ENCODE data around the gene SYNDIG1L. TPM values are rescaled to one million over a fixed set of nuclear protein-coding genes. Genes with fewer than 3 reads are reported as not detected.
"Not testable (repeated sequence)": the region's sequence is repeated elsewhere in the genome, so short reads cannot be mapped to it uniquely, and the experiment has no call there.

The SYNDIG1L gene
- total and polyA plus RNA-seq, 5 donors from 2014 or later, result not detected

DNA sequence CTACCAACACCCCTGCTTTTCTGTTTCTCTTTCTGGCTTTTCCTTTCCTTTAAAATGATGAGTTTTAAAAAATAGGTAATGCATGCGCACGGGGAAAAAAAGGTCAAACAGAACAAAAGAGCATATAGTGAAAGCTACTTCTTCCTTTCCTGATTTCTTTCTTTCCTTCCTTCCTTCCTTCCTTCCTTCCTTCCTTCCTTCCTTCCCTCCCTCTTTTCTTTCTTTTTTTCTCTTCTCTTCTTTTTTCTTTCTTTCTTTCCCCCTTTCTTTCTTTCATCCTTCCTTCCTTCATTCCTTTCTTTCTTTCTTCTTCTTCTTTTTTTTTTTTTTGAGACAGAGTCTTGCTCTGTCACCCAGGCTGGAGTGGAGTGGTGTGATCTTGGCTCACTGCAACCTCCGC is 35.5 kb downstream of the SYNDIG1L start:
- H3K27ac ChIP-seq (ENCODE audit: insufficient read depth, low read length, poor library complexity, severe bottlenecking); H3K4me3 ChIP-seq (ENCODE audit: low read depth, low read length); H3K9me3 Mint-ChIP-seq; H3K36me3 Mint-ChIP-seq; H3K4me1 ChIP-seq (ENCODE audit: control insufficient read depth, insufficient read depth, low read length, poor library complexity, severe bottlenecking); H3K9me3 ChIP-seq (ENCODE audit: control insufficient read depth in 2 of 2, low read length in 2 of 2); H3K27me3 ChIP-seq (ENCODE audit: control insufficient read depth, insufficient read depth, low read length); H3K36me3 ChIP-seq (ENCODE audit: control insufficient read depth, insufficient read depth, low read length); H3K4me1 Mint-ChIP-seq; DNase-seq; ATAC-seq (ENCODE audit: low read depth in 2 of 2); H3K4me3 Mint-ChIP-seq: not testable (repeated sequence)
- peaks cover 16% of the 10 kb centered on the region for H3K27me3 Mint-ChIP-seq
- peak overlapping the region in 1 of 3 donors; percentile 80 for H3K27ac Mint-ChIP-seq

- peaks cover 16% of the 10 kb centered on the region for H3K27me3 Mint-ChIP-seq
- peak overlapping the region in 1 of 3 donors; percentile 80 for H3K27ac Mint-ChIP-seq
- no peak overlapping the region for H3K27ac ChIP-seq (ENCODE audit: insufficient read depth, low read length, poor library complexity, severe bottlenecking)
- H3K4me3 ChIP-seq (ENCODE audit: low read depth, low read length), result no peak overlapping the region
- H3K4me1 ChIP-seq (ENCODE audit: control insufficient read depth, insufficient read depth, low read length, poor library complexity, severe bottlenecking), result no peaks in the 10 kb centered on the region
- no peaks in the 10 kb centered on the region for H3K36me3 Mint-ChIP-seq
- H3K4me1 Mint-ChIP-seq, result no peaks in the 10 kb centered on the region
- H3K9me3 Mint-ChIP-seq, result peaks cover 0 to 3% (median 0%) of the 10 kb centered on the region in 7 donors
- ATAC-seq (ENCODE audit: low read depth in 2 of 2), result no peak
- H3K36me3 ChIP-seq (ENCODE audit: control insufficient read depth, insufficient read depth, low read length), result no peaks in the 10 kb centered on the region
- no peaks in the 10 kb centered on the region for H3K9me3 ChIP-seq (ENCODE audit: control insufficient read depth in 2 of 2, low read length in 2 of 2)
- DNase-seq, result no peak
- peaks cover 2% of the 10 kb centered on the region for H3K27me3 ChIP-seq (ENCODE audit: control insufficient read depth, insufficient read depth, low read length)
- no peak overlapping the region for H3K4me3 Mint-ChIP-seq
Observed at GRCh38 chr14:74389980-74390379, 36.0 kb downstream of the SYNDIG1L start.

DNA sequence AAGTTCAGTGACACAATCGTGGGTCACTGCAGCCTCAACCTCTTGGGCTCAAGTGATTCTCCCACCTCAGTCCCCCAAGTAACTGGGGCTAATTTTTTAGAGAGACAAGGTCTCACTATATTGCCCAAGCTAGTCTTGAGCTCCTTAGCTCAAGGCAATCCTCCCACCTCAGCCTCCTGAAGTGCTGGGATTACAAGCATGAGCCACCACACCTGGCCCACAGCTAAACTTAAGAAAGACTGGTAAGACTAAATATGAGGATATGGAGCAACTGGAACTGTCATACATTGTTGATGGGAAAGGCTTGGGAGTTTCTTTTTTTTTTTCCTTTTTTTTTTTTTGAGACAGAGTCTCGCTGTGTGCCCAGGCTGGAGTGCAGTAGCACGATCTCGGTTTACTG is 43.8 kb downstream of the SYNDIG1L start:
- H3K9me3 Mint-ChIP-seq, result peaks cover 0 to 2% (median 0%) of the 10 kb centered on the region in 7 donors
- H3K27me3 Mint-ChIP-seq, result peaks cover 10% of the 10 kb centered on the region
- no peak for DNase-seq
- Histone ChIP-seq H3K36me3 (ENCODE audit: control insufficient read depth, insufficient read depth, low read length) (no peaks in the 10 kb centered on the region), H3K9me3 (ENCODE audit: control insufficient read depth in 2 of 2, low read length in 2 of 2) (no peaks in the 10 kb centered on the region), H3K4me1 (ENCODE audit: control insufficient read depth, insufficient read depth, low read length, poor library complexity, severe bottlenecking) (no peaks in the 10 kb centered on the region), H3K27me3 (ENCODE audit: control insufficient read depth, insufficient read depth, low read length) (peaks cover 2% of the 10 kb centered on the region), H3K27ac (ENCODE audit: insufficient read depth, low read length, poor library complexity, severe bottlenecking) (no peak overlapping the region), H3K4me3 (ENCODE audit: low read depth, low read length) (no peak overlapping the region)
- no peaks in the 10 kb centered on the region for H3K4me1 Mint-ChIP-seq
- ATAC-seq (ENCODE audit: low read depth in 2 of 2), result no peak
- no peaks in the 10 kb centered on the region for H3K36me3 Mint-ChIP-seq
- no peak overlapping the region for H3K4me3 Mint-ChIP-seq
- no peak overlapping the region for H3K27ac Mint-ChIP-seq

DNA sequence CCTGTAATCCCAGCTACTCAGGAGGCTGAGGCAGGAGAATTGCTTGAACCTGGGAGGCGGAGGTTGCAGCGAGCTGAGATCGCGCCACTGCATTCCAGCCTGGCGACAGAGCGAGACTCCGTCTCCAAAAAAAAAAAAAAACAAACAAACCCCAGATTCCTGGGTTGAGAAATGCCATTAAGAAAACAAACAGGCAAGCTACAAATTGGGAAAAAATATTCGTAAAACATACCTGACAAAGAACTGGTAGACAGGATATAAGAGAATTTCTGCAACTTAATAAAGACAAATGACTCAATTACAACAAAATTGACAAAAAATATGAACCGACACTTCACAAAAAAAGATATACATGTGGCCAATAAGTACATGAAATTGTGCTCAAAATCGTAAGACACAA is 44.4 kb downstream of the SYNDIG1L start:
- H3K27me3 ChIP-seq (ENCODE audit: control insufficient read depth, insufficient read depth, low read length); H3K4me1 Mint-ChIP-seq; H3K27ac Mint-ChIP-seq; H3K4me1 ChIP-seq (ENCODE audit: control insufficient read depth, insufficient read depth, low read length, poor library complexity, severe bottlenecking); H3K4me3 Mint-ChIP-seq; DNase-seq; H3K27me3 Mint-ChIP-seq; H3K27ac ChIP-seq (ENCODE audit: insufficient read depth, low read length, poor library complexity, severe bottlenecking); H3K4me3 ChIP-seq (ENCODE audit: low read depth, low read length); H3K9me3 ChIP-seq (ENCODE audit: control insufficient read depth in 2 of 2, low read length in 2 of 2); H3K36me3 ChIP-seq (ENCODE audit: control insufficient read depth, insufficient read depth, low read length); H3K36me3 Mint-ChIP-seq; ATAC-seq (ENCODE audit: low read depth in 2 of 2); H3K9me3 Mint-ChIP-seq: not testable (repeated sequence)

DNA sequence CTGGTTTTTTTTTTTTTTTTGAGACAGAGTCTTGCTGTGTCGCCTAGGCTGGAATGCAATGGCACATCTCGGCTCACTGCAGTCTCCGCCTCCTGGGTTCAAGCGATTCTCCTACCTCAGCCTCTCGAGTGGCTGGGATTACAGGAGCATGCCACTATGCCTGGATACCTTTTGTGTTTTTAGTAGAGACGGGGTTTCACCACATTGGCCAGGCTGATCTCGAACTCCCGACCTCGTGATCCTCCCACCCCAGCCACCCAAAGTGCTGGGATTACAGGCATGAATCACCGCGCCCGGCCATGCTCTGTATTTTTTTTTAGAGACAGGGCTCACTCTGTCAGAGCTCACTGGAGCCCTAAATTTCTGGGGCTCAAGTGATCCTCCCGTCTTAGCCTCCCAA is 45.2 kb downstream of the SYNDIG1L start:
- Mint-ChIP-seq H3K27ac (no peak overlapping the region), H3K9me3 (no peaks in the 10 kb centered on the region), H3K4me1 (no peaks in the 10 kb centered on the region), H3K27me3 (peaks cover 10% of the 10 kb centered on the region), H3K4me3 (no peak overlapping the region), H3K36me3 (no peaks in the 10 kb centered on the region)
- no peaks in the 10 kb centered on the region for H3K4me1 ChIP-seq (ENCODE audit: control insufficient read depth, insufficient read depth, low read length, poor library complexity, severe bottlenecking)
- no peaks in the 10 kb centered on the region for H3K36me3 ChIP-seq (ENCODE audit: control insufficient read depth, insufficient read depth, low read length)
- H3K27ac ChIP-seq (ENCODE audit: insufficient read depth, low read length, poor library complexity, severe bottlenecking), result no peak overlapping the region
- H3K9me3 ChIP-seq (ENCODE audit: control insufficient read depth in 2 of 2, low read length in 2 of 2), result no peaks in the 10 kb centered on the region
- H3K4me3 ChIP-seq (ENCODE audit: low read depth, low read length), result no peak overlapping the region
- no peak for ATAC-seq (ENCODE audit: low read depth in 2 of 2)
- no peak for DNase-seq
- no peaks in the 10 kb centered on the region for H3K27me3 ChIP-seq (ENCODE audit: control insufficient read depth, insufficient read depth, low read length)

GRCh38 chr14:74380172-74380571 is 45.8 kb downstream of the SYNDIG1L start:
- no peak for ATAC-seq (ENCODE audit: low read depth in 2 of 2)

GRCh38 chr14:74377976-74378690 is 47.9 kb downstream of the SYNDIG1L start:
- Histone ChIP-seq H3K4me3 (ENCODE audit: low read depth, low read length) (no peak overlapping the region), H3K4me1 (ENCODE audit: control insufficient read depth, insufficient read depth, low read length, poor library complexity, severe bottlenecking) (no peaks in the 10 kb centered on the region), H3K9me3 (ENCODE audit: control insufficient read depth in 2 of 2, low read length in 2 of 2) (no peaks in the 10 kb centered on the region), H3K27ac (ENCODE audit: insufficient read depth, low read length, poor library complexity, severe bottlenecking) (no peak overlapping the region), H3K36me3 (ENCODE audit: control insufficient read depth, insufficient read depth, low read length) (no peaks in the 10 kb centered on the region), H3K27me3 (ENCODE audit: control insufficient read depth, insufficient read depth, low read length) (no peaks in the 10 kb centered on the region)
- Mint-ChIP-seq H3K27me3 (peaks cover 12% of the 10 kb centered on the region), H3K27ac (no peak overlapping the region), H3K9me3 (no peaks in the 10 kb centered on the region), H3K36me3 (no peaks in the 10 kb centered on the region), H3K4me1 (no peaks in the 10 kb centered on the region), H3K4me3 (no peak overlapping the region)
- no peak for ATAC-seq (ENCODE audit: low read depth in 2 of 2)
- DNase-seq, result no peak

More at GRCh38 chr14:74380172-74380571, 45.8 kb downstream of the SYNDIG1L start:
- H3K27me3 Mint-ChIP-seq, result peaks cover 10% of the 10 kb centered on the region
- H3K36me3 Mint-ChIP-seq, result no peaks in the 10 kb centered on the region
- no peaks in the 10 kb centered on the region for H3K9me3 Mint-ChIP-seq
- H3K4me3 ChIP-seq (ENCODE audit: low read depth, low read length), result no peak overlapping the region
- H3K4me1 Mint-ChIP-seq, result no peaks in the 10 kb centered on the region
- no peak overlapping the region for H3K27ac Mint-ChIP-seq
- H3K4me1 ChIP-seq (ENCODE audit: control insufficient read depth, insufficient read depth, low read length, poor library complexity, severe bottlenecking), result no peaks in the 10 kb centered on the region
- no peaks in the 10 kb centered on the region for H3K36me3 ChIP-seq (ENCODE audit: control insufficient read depth, insufficient read depth, low read length)
- no peaks in the 10 kb centered on the region for H3K9me3 ChIP-seq (ENCODE audit: control insufficient read depth in 2 of 2, low read length in 2 of 2)
- H3K4me3 Mint-ChIP-seq, result no peak overlapping the region
- no peak overlapping the region for H3K27ac ChIP-seq (ENCODE audit: insufficient read depth, low read length, poor library complexity, severe bottlenecking)
- H3K27me3 ChIP-seq (ENCODE audit: control insufficient read depth, insufficient read depth, low read length), result no peaks in the 10 kb centered on the region
- no peak for DNase-seq

DNA sequence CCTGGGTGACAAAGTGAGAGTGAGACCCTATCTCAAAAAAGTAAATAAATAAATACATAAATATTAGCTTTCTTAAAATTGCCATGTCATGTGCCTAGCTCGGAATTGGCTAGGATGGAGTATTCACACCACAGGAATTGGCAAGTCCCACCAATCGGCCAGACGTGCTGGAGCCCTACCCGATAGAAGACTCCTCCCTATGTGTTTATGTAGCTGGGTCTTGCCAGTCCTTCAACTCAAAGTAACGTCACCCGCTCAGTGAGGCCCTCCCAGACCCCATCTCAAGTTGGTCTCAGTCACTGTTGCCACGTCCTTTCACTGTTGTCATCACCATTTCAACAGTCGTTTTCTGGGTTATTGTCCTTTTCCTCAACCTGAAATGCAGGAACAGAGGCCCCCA is 57.6 kb downstream of the SYNDIG1L start:
- no peak for ATAC-seq (ENCODE audit: low read depth in 2 of 2)
- no peaks in the 10 kb centered on the region for H3K27me3 ChIP-seq (ENCODE audit: control insufficient read depth, insufficient read depth, low read length)
- no peaks in the 10 kb centered on the region for H3K36me3 Mint-ChIP-seq
- H3K4me1 Mint-ChIP-seq, result peaks cover 0 to 2% (median 0%) of the 10 kb centered on the region in 4 donors
- H3K4me3 Mint-ChIP-seq, result no peak overlapping the region
- H3K4me3 ChIP-seq (ENCODE audit: low read depth, low read length), result no peak overlapping the region
- H3K4me1 ChIP-seq (ENCODE audit: control insufficient read depth, insufficient read depth, low read length, poor library complexity, severe bottlenecking), result no peaks in the 10 kb centered on the region
- no peaks in the 10 kb centered on the region for H3K36me3 ChIP-seq (ENCODE audit: control insufficient read depth, insufficient read depth, low read length)
- H3K27ac Mint-ChIP-seq, result no peak overlapping the region
- no peaks in the 10 kb centered on the region for H3K9me3 ChIP-seq (ENCODE audit: control insufficient read depth in 2 of 2, low read length in 2 of 2)
- no peak for DNase-seq
- no peak overlapping the region for H3K27ac ChIP-seq (ENCODE audit: insufficient read depth, low read length, poor library complexity, severe bottlenecking)
- H3K27me3 Mint-ChIP-seq, result peaks cover 10% of the 10 kb centered on the region
- H3K9me3 Mint-ChIP-seq, result peaks cover 0 to 2% (median 0%) of the 10 kb centered on the region in 7 donors

All from CD4-positive, CD25-positive, alpha-beta regulatory T cell (primary cell).